Colonic mucosa (tissue), 4 donors: Measurements from ENCODE around the gene MS4A15. TPM values are rescaled to one million over a fixed set of nuclear protein-coding genes. Genes with fewer than 3 reads are reported as not detected.

Experiments
- DNase-seq: peaks from one replicate; pipeline ENCODE4 v3.0.0-alpha.2; 2020
- H3K27ac ChIP-seq: fragments of 200-600 bp; one replicate; pipeline ENCODE4 v1.8.0; 2021
- H3K27me3 ChIP-seq: fragments of 200-600 bp; one replicate; pipeline ENCODE4 v1.8.0; 2021
- H3K36me3 ChIP-seq: fragments of 200-600 bp; one replicate; pipeline ENCODE4 v1.8.0; 2021
- H3K4me1 ChIP-seq: fragments of 200-600 bp; one replicate; pipeline ENCODE4 v1.8.0; 2021; ENCODE audit warnings: mild to moderate bottlenecking
- H3K4me3 ChIP-seq: fragments of 200-600 bp; one replicate; pipeline ENCODE4 v1.8.0; 2021
- H3K9ac ChIP-seq, 2 donors: one replicate each; pipeline ENCODE4 v1.7.0; 2013; ENCODE audit warnings: control low read depth in 2 of 2, low read depth in 2 of 2, low read length in 2 of 2
- H3K9me3 ChIP-seq: fragments of 200-600 bp; one replicate; pipeline ENCODE4 v1.8.0; 2021
- intact Hi-C: fragments of 100-400 bp; cut with DNase I; formaldehyde crosslinking; loops from one replicate; pipeline ENCODE4 v1.14.1; 2022
- total RNA-seq, 2 donors: library from RNA; stranded (reverse); fragmentation: NEBNext Ultra II Directional in 1 of 2; extraction: Animal tissue kit (Norgen Biotek cat#: 25700) in 1 of 2; gene quantifications; one replicate each; pipeline ENCODE4 v1.2.1, GENCODE V29; 2021
- TF ChIP-seq, protein P1 (sequence below): fragments of 200-600 bp; IDR thresholded peaks from one replicate; pipeline ENCODE4 v1.8.0; 2022; ENCODE audit warnings: antibody characterized with exemption, mild to moderate bottlenecking
- donor health status: healthy.
- donor health status: DM: no; HTN: no; CAD: no.
- donor health status: DM: no; HTN: no; CAD: no.

MS4A15 gene
- total RNA-seq, 2 donors from 2014 or later = 0.13 TPM; not detected in 1

DNA sequence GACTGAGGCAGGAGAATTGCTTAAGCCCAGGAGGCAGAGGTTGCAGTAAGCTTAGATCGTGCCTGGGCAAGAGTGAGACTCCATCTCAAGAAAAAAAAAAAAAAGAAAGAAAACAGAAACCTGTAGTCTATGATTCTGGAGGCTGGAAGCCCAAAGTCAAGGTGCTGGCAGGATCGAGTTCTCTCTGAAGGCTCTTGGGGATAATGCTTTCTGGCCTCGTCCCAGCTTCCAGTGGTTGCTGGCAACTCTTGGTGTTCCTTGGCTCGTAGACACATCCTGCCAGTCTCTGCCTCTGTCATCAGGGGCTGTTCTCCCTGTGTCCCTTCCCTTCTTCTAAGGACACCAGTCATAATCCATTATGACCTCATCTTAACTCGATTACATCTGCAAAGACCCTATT, 68.5 kb downstream of the MS4A15 start:
- no peak overlapping the region for H3K4me3 ChIP-seq

DNA sequence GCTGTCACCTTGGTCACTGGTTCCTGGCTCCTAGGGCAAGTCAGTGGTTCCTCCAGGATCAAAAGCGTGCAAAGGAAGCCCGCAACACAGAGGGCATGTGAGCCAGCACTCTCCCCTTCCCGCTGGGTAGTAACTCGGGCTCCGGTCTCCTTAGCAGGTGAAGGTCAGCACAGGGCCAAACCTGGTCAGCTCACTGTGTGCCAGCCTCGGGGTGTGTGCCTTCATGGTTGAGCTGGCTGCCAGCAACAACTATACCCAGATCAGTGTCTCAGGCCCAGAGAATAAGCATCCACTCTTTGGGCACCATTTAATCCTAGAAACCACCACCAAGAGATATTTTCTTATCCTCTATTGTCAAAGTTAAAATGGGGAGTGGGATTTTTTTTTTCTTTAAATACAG, 69.1 kb downstream of the MS4A15 start:
- Histone ChIP-seq H3K4me3 (no peak overlapping the region), H3K27ac (no peak overlapping the region), H3K36me3 (no peaks in the 10 kb centered on the region), H3K4me1 (no peaks in the 10 kb centered on the region), H3K27me3 (no peaks in the 10 kb centered on the region), H3K9me3 (no peaks in the 10 kb centered on the region), H3K9ac (no peak overlapping the region)
- no peak for DNase-seq
- intact Hi-C loops = no loop called here
- TF ChIP-seq, protein P1, sequence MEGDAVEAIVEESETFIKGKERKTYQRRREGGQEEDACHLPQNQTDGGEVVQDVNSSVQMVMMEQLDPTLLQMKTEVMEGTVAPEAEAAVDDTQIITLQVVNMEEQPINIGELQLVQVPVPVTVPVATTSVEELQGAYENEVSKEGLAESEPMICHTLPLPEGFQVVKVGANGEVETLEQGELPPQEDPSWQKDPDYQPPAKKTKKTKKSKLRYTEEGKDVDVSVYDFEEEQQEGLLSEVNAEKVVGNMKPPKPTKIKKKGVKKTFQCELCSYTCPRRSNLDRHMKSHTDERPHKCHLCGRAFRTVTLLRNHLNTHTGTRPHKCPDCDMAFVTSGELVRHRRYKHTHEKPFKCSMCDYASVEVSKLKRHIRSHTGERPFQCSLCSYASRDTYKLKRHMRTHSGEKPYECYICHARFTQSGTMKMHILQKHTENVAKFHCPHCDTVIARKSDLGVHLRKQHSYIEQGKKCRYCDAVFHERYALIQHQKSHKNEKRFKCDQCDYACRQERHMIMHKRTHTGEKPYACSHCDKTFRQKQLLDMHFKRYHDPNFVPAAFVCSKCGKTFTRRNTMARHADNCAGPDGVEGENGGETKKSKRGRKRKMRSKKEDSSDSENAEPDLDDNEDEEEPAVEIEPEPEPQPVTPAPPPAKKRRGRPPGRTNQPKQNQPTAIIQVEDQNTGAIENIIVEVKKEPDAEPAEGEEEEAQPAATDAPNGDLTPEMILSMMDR = no peak

More for the DNA sequence above, 68.5 kb downstream of the MS4A15 start:
- TF ChIP-seq, protein P1 = no peak
- intact Hi-C loops = no loop called here
- Histone ChIP-seq H3K27me3 (no peaks in the 10 kb centered on the region), H3K27ac (no peak overlapping the region), H3K4me1 (no peaks in the 10 kb centered on the region), H3K9ac (no peak overlapping the region), H3K9me3 (no peaks in the 10 kb centered on the region), H3K36me3 (no peaks in the 10 kb centered on the region)
- DNase-seq = no peak

Other genes with a start within 250 kb of the MS4A15 start
- not detected for gene MS4A13, start 241.5 kb upstream of the MS4A15 start, total RNA-seq
- 10 to 100 TPM in 1 of 2 donors, 1 to 10 TPM in 1; 6.3 to 24.0 TPM for gene MS4A8, start 57.3 kb upstream of the MS4A15 start, total RNA-seq
- gene MS4A18, start 32.1 kb upstream of the MS4A15 start, total RNA-seq = not detected
- under 1 TPM; 0.10 to 0.66 TPM for gene MS4A10, start 28.5 kb downstream of the MS4A15 start, total RNA-seq
- 10 to 100 TPM; 10.9 to 32.1 TPM for gene CCDC86, start 85.2 kb downstream of the MS4A15 start, total RNA-seq
- 1 to 10 TPM; 3.7 to 4.7 TPM for gene PTGDR2, start 99.1 kb downstream of the MS4A15 start, total RNA-seq
- under 1 TPM in 1 of 2 donors, not detected in 1; 0.35 TPM for gene ZP1, start 110.7 kb downstream of the MS4A15 start, total RNA-seq
- 100 to 1,000 TPM in 1 of 2 donors, 10 to 100 TPM in 1; 59.3 to 172 TPM for gene PRPF19, start 149.7 kb downstream of the MS4A15 start, total RNA-seq
- gene TMEM109, start 157.3 kb downstream of the MS4A15 start, total RNA-seq = 10 to 100 TPM; 35.0 to 53.4 TPM
- gene TMEM132A, start 167.6 kb downstream of the MS4A15 start, total RNA-seq = 10 to 100 TPM; 12.3 to 20.7 TPM
- gene SLC15A3, start 195.3 kb downstream of the MS4A15 start, total RNA-seq = 10 to 100 TPM in 1 of 2 donors, 1 to 10 TPM in 1; 6.6 to 14.4 TPM
- 1 to 10 TPM; 3.0 to 3.8 TPM for gene CD6, start 214.8 kb downstream of the MS4A15 start, total RNA-seq